ENCODE results near the gene MX2.
"Not testable (repeated sequence)": the region's sequence is repeated elsewhere in the genome, so short reads cannot be mapped to it uniquely, and the experiment has no call there.

The MX2 gene

GRCh38 chr21:41390043-41390639 lies 28.3 kb downstream of the MX2 start:
- DNase-seq, result no peak

- no peak for DNase-seq
Observed at GRCh38 chr21:41393876-41394465, 32.1 kb downstream of the MX2 start.

- DNase-seq, result no peak
Observed at GRCh38 chr21:41396558-41397075, 34.8 kb downstream of the MX2 start.

- no peak for DNase-seq
Observed at GRCh38 chr21:41397471-41397891, 35.7 kb downstream of the MX2 start.

GRCh38 chr21:41398251-41398650 lies 36.4 kb downstream of the MX2 start:
- no peak for DNase-seq

- DNase-seq, result no peak
Observed at GRCh38 chr21:41398831-41399230, 37.0 kb downstream of the MX2 start.

GRCh38 chr21:41399246-41399800 lies 37.5 kb downstream of the MX2 start:
- no peak for DNase-seq

- no peak for DNase-seq
Observed at GRCh38 chr21:41402231-41402630, 40.4 kb downstream of the MX2 start.

GRCh38 chr21:41402796-41403195 lies 41.0 kb downstream of the MX2 start:
- no peak for DNase-seq

- no peak for DNase-seq
Observed at GRCh38 chr21:41403331-41403730, 41.5 kb downstream of the MX2 start.

GRCh38 chr21:41403966-41404365 lies 42.1 kb downstream of the MX2 start:
- DNase-seq, result no peak

- DNase-seq, result no peak
Observed at GRCh38 chr21:41405321-41405720, 43.5 kb downstream of the MX2 start.

- DNase-seq, result no peak
Observed at GRCh38 chr21:41406340-41406739, 44.5 kb downstream of the MX2 start.

- no peak for DNase-seq
Observed at GRCh38 chr21:41407541-41408460, 46.0 kb downstream of the MX2 start.

GRCh38 chr21:41410361-41410760 lies 48.5 kb downstream of the MX2 start:
- DNase-seq, result no peak

- peak; percentile 19 for DNase-seq
Observed at GRCh38 chr21:41410767-41411448, 49.1 kb downstream of the MX2 start.

- DNase-seq, result peak; percentile 19
Observed at GRCh38 chr21:41411449-41412089, 49.7 kb downstream of the MX2 start.

GRCh38 chr21:41417505-41417904 lies 55.7 kb downstream of the MX2 start:
- DNase-seq, result not testable (repeated sequence)

- no peak for DNase-seq
Observed at GRCh38 chr21:41418393-41418792, 56.6 kb downstream of the MX2 start.

GRCh38 chr21:41418956-41419680 lies 57.3 kb downstream of the MX2 start:
- DNase-seq, result no peak
